ENCODE data around the gene DHRS3. TPM values are rescaled to one million over a fixed set of nuclear protein-coding genes. Genes with fewer than 3 reads are reported as not detected.
"Not testable (repeated sequence)": the region's sequence is repeated elsewhere in the genome, so short reads cannot be mapped to it uniquely, and the experiment has no call there.

DHRS3 gene
- total RNA-seq, 4 donors from 2014 or later: 180 to 449 (median 358) TPM

- no peak overlapping the region for H3K4me3 ChIP-seq
- no peak for DNase-seq (ENCODE audit: low spot score in 2 of 2)
- H3K27me3 ChIP-seq: no peaks in the 10 kb centered on the region
- peaks cover 0 to 7% (median 0%) of the 10 kb centered on the region in 4 donors for H3K9me3 ChIP-seq
- no peaks in the 10 kb centered on the region for H3K36me3 ChIP-seq
- TF ChIP-seq CTCF (IDR thresholded peaks at IDR 0.05): no peak
- no peak overlapping the region for H3K27ac ChIP-seq
- WGBS, 2 donors: 85 to 86% methylated on average over 6 of the region's 6 CpGs
- H3K4me1 ChIP-seq: peaks cover 0 to 6% (median 0%) of the 10 kb centered on the region in 4 donors
These were observed 43.7 kb upstream of the DHRS3 start for GRCh38 chr1:12661606-12662219.

GRCh38 chr1:12658531-12659453 is 40.8 kb upstream of the DHRS3 start:
- Histone ChIP-seq H3K4me3 (no peak overlapping the region), H3K9me3 (peaks cover 0 to 7% (median 0%) of the 10 kb centered on the region in 4 donors), H3K27me3 (no peaks in the 10 kb centered on the region), H3K4me1 (peaks cover 0 to 6% (median 0%) of the 10 kb centered on the region in 4 donors), H3K36me3 (no peaks in the 10 kb centered on the region), H3K27ac (no peak overlapping the region)
- peak in 1 of 2 donors; percentile 17 for TF ChIP-seq EP300 (IDR thresholded peaks at IDR 0.05)
- TF ChIP-seq CTCF (IDR thresholded peaks at IDR 0.05): peak; percentile 85 to 94 (median 93)
- TF ChIP-seq POLR2A (IDR thresholded peaks at IDR 0.05): no peak
- peak; percentile 66 to 89 for DNase-seq (ENCODE audit: low spot score in 2 of 2)
- WGBS, 2 donors: 41 to 45% methylated on average over 23 of the region's 23 CpGs

DNA sequence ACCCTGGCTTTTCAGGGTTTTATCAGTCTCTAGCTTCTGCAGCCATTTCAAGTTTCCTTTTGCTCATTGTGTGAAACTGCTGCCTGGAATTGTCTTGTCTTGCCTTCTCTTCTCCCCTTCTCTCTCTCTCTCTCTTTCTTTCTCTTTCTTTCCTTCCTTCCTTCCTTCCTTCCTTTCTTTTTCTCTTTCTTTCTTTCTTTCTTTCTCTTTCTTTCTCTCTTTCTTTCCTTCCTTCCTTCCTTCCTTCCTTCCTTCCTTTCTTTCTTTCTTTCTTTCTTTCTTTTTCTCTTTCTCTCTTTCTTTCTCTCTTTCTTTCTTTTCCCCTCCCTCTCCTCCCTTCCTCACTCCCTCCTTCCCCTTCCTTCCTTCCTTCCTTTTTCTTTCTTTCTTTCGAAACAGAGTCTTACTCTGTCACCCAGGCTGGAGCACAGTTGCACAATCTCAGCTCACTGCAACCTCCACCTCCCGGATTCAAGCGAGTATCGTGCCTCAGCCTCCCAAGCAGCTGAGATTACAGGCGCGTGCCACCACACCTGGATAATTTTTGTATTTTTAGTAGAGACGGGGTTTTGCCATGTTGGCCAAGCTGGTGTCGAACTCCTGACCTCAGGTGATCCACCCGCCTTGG is 40.0 kb upstream of the DHRS3 start:
- H3K9me3 ChIP-seq; H3K27ac ChIP-seq; DNase-seq (ENCODE audit: low spot score in 2 of 2); H3K27me3 ChIP-seq; H3K4me1 ChIP-seq; H3K4me3 ChIP-seq; H3K36me3 ChIP-seq: not testable (repeated sequence)
- WGBS, 2 donors: 86 to 97% methylated on average over 9 of the region's 9 CpGs

DNA sequence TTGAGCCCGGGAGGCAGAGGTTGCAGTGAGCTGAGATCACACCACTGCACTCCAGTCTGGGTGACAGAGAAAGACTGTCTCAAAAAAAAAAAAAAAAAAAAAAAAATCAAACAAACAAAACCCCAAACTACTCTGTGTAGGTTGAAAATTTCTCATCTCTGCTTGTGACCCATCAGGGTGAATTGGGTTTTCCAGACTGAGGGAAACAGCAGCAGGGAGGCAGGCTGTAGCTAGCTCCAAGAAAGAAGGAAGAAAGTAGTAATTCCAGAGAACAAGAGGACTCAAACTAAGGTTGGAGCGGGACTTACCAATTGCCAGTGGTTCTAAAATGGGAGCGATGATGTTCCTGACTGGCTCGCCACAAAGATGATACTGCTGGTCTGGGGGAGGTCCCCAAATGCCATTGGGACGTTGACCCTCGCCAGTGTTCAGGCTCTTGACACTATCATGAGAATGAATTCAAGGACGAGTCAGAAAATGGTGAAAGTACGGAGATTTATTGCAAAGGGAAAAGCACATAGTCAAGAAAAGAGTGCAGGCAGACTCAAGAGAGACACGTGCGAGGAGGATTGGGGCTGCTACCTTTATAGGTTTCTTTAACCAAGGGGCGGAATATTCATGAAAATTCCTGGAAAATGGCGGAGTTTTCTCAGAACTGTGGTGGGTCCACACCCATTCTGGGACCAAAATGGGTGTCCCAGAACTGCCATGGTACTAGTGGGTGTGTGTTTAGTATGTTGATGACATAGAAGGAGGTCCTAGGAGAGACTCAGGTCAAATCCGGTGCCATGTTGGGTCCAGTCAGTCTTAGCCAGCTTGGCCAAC is 39.3 kb upstream of the DHRS3 start:
- Histone ChIP-seq H3K4me1 (peaks cover 0 to 6% (median 0%) of the 10 kb centered on the region in 4 donors), H3K27me3 (no peaks in the 10 kb centered on the region), H3K9me3 (no peaks in the 10 kb centered on the region), H3K36me3 (no peaks in the 10 kb centered on the region), H3K4me3 (no peak overlapping the region), H3K27ac (no peak overlapping the region)
- TF ChIP-seq CTCF (IDR thresholded peaks at IDR 0.05) (no peak), EP300 (IDR thresholded peaks at IDR 0.05) (no peak), POLR2A (IDR thresholded peaks at IDR 0.05) (no peak)
- DNase-seq (ENCODE audit: low spot score in 2 of 2): no peak
- 93 to 94% methylated on average over 13 of the region's 13 CpGs for WGBS, 2 donors

DNA sequence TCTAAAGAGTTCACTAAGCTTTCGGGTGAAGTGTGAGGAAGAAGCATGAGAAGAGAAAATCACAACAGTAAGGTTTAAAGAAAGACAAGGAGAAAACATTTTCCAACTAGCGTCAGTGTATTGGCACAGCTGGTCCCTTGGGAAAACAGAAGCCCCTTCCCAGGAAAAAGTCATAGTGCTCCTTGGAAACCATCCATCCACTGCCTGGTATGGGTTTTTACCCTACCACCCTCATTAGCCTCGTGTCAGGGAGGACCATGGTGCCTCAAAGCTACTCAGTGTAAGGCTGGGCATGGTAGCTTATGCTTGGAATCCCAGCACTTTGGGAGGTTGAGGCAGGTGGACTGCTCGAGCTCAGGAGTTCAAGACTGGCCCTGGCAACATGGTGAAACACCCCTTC is 38.6 kb upstream of the DHRS3 start:
- no peak for TF ChIP-seq CTCF (IDR thresholded peaks at IDR 0.05)
- no peak for TF ChIP-seq POLR2A (IDR thresholded peaks at IDR 0.05)
- Histone ChIP-seq H3K36me3 (no peaks in the 10 kb centered on the region), H3K27ac (no peak overlapping the region), H3K27me3 (no peaks in the 10 kb centered on the region), H3K4me3 (no peak overlapping the region), H3K9me3 (no peaks in the 10 kb centered on the region), H3K4me1 (peaks cover 0 to 6% (median 0%) of the 10 kb centered on the region in 4 donors)
- no peak for DNase-seq (ENCODE audit: low spot score in 2 of 2)
- WGBS, 2 donors: 85 to 87% methylated on average over 4 of the region's 4 CpGs
